MM.1S (cell line): ENCODE measurements around the gene MT1F.

Source experiments
- DNase-seq: peaks from one replicate; pipeline ENCODE4 v3.0.0-alpha.2; 2015
- H2AFZ ChIP-seq: fragments of 300-600 bp; sonication (generic); 2 replicates; pipeline ENCODE4 v1.6.0; 2016; ENCODE audit warnings: antibody characterized with exemption, low read length
- H3F3A ChIP-seq: fragments of 300-600 bp; sonication (generic); 2 replicates; pipeline ENCODE4 v1.6.1; 2016; ENCODE audit warnings: mild to moderate bottlenecking, antibody characterized with exemption, low read length, moderate library complexity, mixed read lengths; ENCODE audit not compliant: insufficient read depth
- H3K27ac ChIP-seq: fragments of 300-600 bp; sonication (generic); 2 replicates; pipeline ENCODE4 v1.5.1; 2016; ENCODE audit warnings: mild to moderate bottlenecking, low read length
- H3K27me3 ChIP-seq: fragments of 300-600 bp; sonication (generic); replicated peaks from 2 replicates; pipeline ENCODE4 v1.6.0; 2016; ENCODE audit warnings: low read length; ENCODE audit not compliant: insufficient read depth
- H3K36me3 ChIP-seq: fragments of 300-600 bp; sonication (generic); replicated peaks from 2 replicates; pipeline ENCODE4 v1.6.1; 2016; ENCODE audit warnings: mild to moderate bottlenecking, low read length, mixed read lengths; ENCODE audit not compliant: insufficient read depth
- H3K4me1 ChIP-seq: fragments of 300-600 bp; sonication (generic); 2 replicates; pipeline ENCODE4 v1.6.1; 2016; ENCODE audit warnings: low read length, mixed read lengths
- H3K4me2 ChIP-seq: fragments of 300-600 bp; sonication (generic); 2 replicates; pipeline ENCODE4 v1.6.0; 2016; ENCODE audit warnings: low read depth, low read length
- H3K4me3 ChIP-seq: fragments of 300-600 bp; sonication (generic); 2 replicates; pipeline ENCODE4 v1.5.1; 2016; ENCODE audit warnings: low read length, mixed read lengths
- H3K79me2 ChIP-seq: fragments of 300-600 bp; sonication (generic); 2 replicates; pipeline ENCODE4 v1.6.1; 2016; ENCODE audit warnings: mixed run types, low read length, mixed read lengths
- H3K9ac ChIP-seq: fragments of 300-600 bp; sonication (generic); 2 replicates; pipeline ENCODE4 v1.6.1; 2016; ENCODE audit warnings: low read length, mixed read lengths
- H3K9me2 ChIP-seq: fragments of 300-600 bp; sonication (generic); replicated peaks from 2 replicates; pipeline ENCODE4 v1.6.1; 2016; ENCODE audit warnings: mild to moderate bottlenecking, low read length, mixed read lengths; ENCODE audit not compliant: insufficient read depth
- H3K9me3 ChIP-seq: fragments of 300-600 bp; sonication (generic); replicated peaks from 2 replicates; pipeline ENCODE4 v1.6.1; 2016; ENCODE audit warnings: mild to moderate bottlenecking, low read length, mixed read lengths; ENCODE audit not compliant: insufficient read depth
- H4K20me1 ChIP-seq: fragments of 300-600 bp; sonication (generic); 2 replicates; pipeline ENCODE4 v1.6.1; 2016; ENCODE audit warnings: mild to moderate bottlenecking, low read length, moderate library complexity, mixed read lengths; ENCODE audit not compliant: insufficient read depth
- EZH2 ChIP-seq: fragments of 300-600 bp; sonication (generic); optimal IDR thresholded peaks from 2 replicates; pipeline ENCODE3; 2017; ENCODE audit warnings: low read depth, mild to moderate bottlenecking, antibody characterized with exemption, low read length, mixed read lengths
- EZH2phosphoT487 ChIP-seq: fragments of 300-600 bp; sonication (generic); IDR thresholded peaks from 2 replicates; pipeline ENCODE4 v1.6.1; 2018; ENCODE audit warnings: antibody characterized with exemption, low read length
- TF ChIP-seq, protein P1 (sequence below): fragments of 300-600 bp; sonication (generic); IDR thresholded peaks from 2 replicates; pipeline ENCODE4 v1.5.1; 2016; ENCODE audit warnings: antibody characterized with exemption, low read length, mixed read lengths

MT1F gene

GRCh38 chr16:56626685-56627084, 31.1 kb upstream of the MT1F start:
- no peak overlapping the region for H3K9ac ChIP-seq
- DNase-seq, result no peak
- no peak overlapping the region for H3K4me2 ChIP-seq

DNA sequence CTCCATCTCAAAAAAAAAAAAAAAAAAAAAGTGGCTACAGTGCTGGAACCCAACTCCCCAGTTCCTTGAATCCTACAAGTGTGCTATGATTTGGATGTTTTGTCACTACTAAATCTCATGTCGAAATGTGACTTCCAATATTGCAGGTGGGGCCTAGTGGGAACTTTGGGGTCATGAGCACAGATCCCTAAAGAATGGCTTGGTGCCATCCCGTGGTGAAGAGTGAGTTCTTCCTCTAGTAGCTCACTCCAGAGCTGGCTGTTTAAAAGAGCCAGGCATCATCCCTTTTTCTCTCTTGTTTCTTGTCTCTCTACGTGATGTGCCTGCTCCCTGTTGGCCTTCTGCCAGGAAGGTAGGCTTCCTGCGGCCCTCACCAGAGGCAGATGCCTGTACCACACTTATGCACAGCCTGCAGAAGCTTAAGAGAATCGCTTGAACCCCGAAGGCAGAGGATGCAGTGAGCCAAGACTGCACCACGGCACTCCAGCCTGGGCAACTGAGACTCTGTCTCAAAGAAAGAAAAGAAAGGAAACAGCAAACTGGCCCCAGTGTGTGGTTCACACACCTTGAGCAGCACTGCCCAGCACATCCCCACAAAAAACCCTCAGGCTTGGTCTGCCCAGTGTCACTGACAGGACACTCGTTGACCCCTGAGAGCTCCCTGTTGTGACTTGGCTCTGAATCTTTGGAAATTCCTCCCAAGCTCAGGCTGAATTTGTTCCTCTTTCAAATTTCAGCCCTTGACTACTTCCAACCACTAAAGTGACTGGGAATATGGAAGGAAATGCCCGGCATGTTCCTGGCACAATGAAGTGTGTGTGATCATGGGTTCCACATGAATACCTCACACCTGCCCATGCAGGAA, 29.0 kb upstream of the MT1F start:
- Histone ChIP-seq H2AFZ (no peak overlapping the region), H3K9me2 (no peaks in the 10 kb centered on the region), H3K4me2 (no peak overlapping the region), H3K27ac (no peak overlapping the region), H3K9me3 (no peaks in the 10 kb centered on the region), H3K79me2 (no peaks in the 10 kb centered on the region), H4K20me1 (no peaks in the 10 kb centered on the region), H3K4me1 (no peaks in the 10 kb centered on the region), H3K36me3 (no peaks in the 10 kb centered on the region), H3K27me3 (peaks cover 60% of the 10 kb centered on the region), H3K4me3 (no peak overlapping the region), H3F3A (no peaks in the 10 kb centered on the region), H3K9ac (no peak overlapping the region)
- TF ChIP-seq, protein P1, sequence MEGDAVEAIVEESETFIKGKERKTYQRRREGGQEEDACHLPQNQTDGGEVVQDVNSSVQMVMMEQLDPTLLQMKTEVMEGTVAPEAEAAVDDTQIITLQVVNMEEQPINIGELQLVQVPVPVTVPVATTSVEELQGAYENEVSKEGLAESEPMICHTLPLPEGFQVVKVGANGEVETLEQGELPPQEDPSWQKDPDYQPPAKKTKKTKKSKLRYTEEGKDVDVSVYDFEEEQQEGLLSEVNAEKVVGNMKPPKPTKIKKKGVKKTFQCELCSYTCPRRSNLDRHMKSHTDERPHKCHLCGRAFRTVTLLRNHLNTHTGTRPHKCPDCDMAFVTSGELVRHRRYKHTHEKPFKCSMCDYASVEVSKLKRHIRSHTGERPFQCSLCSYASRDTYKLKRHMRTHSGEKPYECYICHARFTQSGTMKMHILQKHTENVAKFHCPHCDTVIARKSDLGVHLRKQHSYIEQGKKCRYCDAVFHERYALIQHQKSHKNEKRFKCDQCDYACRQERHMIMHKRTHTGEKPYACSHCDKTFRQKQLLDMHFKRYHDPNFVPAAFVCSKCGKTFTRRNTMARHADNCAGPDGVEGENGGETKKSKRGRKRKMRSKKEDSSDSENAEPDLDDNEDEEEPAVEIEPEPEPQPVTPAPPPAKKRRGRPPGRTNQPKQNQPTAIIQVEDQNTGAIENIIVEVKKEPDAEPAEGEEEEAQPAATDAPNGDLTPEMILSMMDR, result no peak
- no peak for TF ChIP-seq EZH2
- no peak for TF ChIP-seq EZH2phosphoT487
- DNase-seq, result no peak

More at GRCh38 chr16:56626685-56627084, 31.1 kb upstream of the MT1F start:
- no peaks in the 10 kb centered on the region for H3F3A ChIP-seq
- H3K9me3 ChIP-seq, result no peaks in the 10 kb centered on the region
- H3K4me1 ChIP-seq, result no peaks in the 10 kb centered on the region
- no peaks in the 10 kb centered on the region for H4K20me1 ChIP-seq
- H3K27ac ChIP-seq, result no peak overlapping the region
- peaks cover 40% of the 10 kb centered on the region for H3K27me3 ChIP-seq
- no peak for TF ChIP-seq EZH2
- TF ChIP-seq, protein P1, result no peak
- no peak for TF ChIP-seq EZH2phosphoT487
- H3K9me2 ChIP-seq, result no peaks in the 10 kb centered on the region
- H3K79me2 ChIP-seq, result no peaks in the 10 kb centered on the region
- H2AFZ ChIP-seq, result no peak overlapping the region
- no peak overlapping the region for H3K4me3 ChIP-seq
- H3K36me3 ChIP-seq, result no peaks in the 10 kb centered on the region

DNA sequence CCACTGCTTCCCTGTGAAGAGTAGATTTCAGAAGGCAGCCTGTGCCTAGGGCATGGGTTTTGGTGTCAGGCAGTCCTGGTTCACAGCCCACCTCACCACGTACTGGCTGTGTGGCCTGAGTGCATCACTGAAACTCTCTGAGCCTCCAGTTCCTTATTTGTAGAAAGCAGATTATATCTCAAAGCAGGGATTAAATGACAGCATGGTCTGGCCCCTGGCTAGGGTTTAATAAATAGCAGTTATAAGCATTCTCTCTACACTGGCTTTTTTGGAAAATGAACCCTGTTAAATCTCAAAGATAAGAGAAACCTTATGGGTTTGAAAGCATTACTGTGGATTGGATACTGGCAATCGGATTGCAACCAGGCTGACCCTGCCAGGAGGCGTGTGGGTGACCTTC, 28.2 kb upstream of the MT1F start:
- H3K4me1 ChIP-seq, result no peaks in the 10 kb centered on the region
- no peak overlapping the region for H3K9ac ChIP-seq
- H4K20me1 ChIP-seq, result no peaks in the 10 kb centered on the region
- no peaks in the 10 kb centered on the region for H3K9me2 ChIP-seq
- H3K9me3 ChIP-seq, result no peaks in the 10 kb centered on the region
- peaks cover 69% of the 10 kb centered on the region for H3K27me3 ChIP-seq
- no peaks in the 10 kb centered on the region for H3F3A ChIP-seq
- H2AFZ ChIP-seq, result no peak overlapping the region
- TF ChIP-seq EZH2phosphoT487, result no peak
- TF ChIP-seq, protein P1, result no peak
- no peak for TF ChIP-seq EZH2
- no peak overlapping the region for H3K27ac ChIP-seq
- H3K79me2 ChIP-seq, result no peaks in the 10 kb centered on the region
- H3K36me3 ChIP-seq, result no peaks in the 10 kb centered on the region
- no peak for DNase-seq
- H3K4me3 ChIP-seq, result no peak overlapping the region
- H3K4me2 ChIP-seq, result no peak overlapping the region
